Measurements from ENCODE around the gene AHRR. TPM values are rescaled to one million over a fixed set of nuclear protein-coding genes. Genes with fewer than 3 reads are reported as not detected.
A peak's percentile ranks its signal among the peaks of the same experiment; 100 is the strongest.

Gene AHRR
- total RNA-seq, 1 experiment from 2014 or later = 2.2 TPM

DNA sequence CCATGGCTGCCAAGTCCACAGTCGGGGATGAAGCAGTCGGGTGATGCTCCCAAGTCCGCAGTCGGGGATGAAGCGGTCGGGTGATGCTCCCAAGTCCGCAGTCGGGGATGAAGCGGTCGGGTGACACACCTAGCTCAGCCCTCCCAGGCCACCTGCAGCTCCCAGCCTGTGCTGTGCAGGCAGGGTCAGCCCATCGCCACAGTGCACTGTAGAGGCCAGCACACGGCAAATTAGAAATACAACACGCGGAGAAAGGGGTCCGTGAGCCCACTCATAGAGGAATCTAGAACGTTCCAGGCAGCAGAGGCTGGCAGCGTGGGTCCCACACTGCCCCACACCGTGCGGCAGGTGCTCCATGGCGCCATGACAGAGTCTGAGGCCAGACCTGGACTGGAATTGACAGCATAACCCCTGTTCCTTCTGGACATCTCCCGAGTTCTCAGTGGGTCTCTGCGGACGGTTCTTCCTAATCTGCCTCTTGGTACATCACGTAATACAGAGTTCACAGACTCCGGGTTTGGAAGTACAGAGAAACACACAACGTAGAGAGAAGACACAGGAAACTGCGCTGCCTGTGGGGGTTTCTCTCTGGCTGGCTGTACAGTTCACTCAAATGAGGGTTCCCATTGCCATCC is 113.8 kb downstream of the AHRR start:
- Histone ChIP-seq H4K91ac (ENCODE audit: insufficient read length, low read depth, low read length) (no peak overlapping the region), H2BK20ac (ENCODE audit: low read depth, low read length, poor library complexity, severe bottlenecking) (no peak overlapping the region), H2BK5ac (ENCODE audit: insufficient read length, low read length) (no peak overlapping the region), H3K4me2 (ENCODE audit: insufficient read depth, insufficient read length, low read length) (no peak overlapping the region), H3K4ac (ENCODE audit: low read depth, low read length) (no peak overlapping the region), H3K4me1 (ENCODE audit: insufficient read depth, low read length) (no peaks in the 10 kb centered on the region), H3K18ac (ENCODE audit: insufficient read length, low read depth, low read length) (no peak overlapping the region), H3K56ac (ENCODE audit: insufficient read length, low read depth, low read length) (no peak overlapping the region), H2AFZ (ENCODE audit: low read length) (no peak overlapping the region), H2BK120ac (ENCODE audit: low read depth, low read length, poor library complexity, severe bottlenecking) (no peak overlapping the region), H3K9me3 (ENCODE audit: control insufficient read depth, low read depth, low read length) (no peaks in the 10 kb centered on the region), H4K8ac (replicated peaks; ENCODE audit: insufficient read length, low read depth, low read length) (no peak overlapping the region), H3K23me2 (ENCODE audit: insufficient read length, low read depth, low read length, poor library complexity, severe bottlenecking) (no peaks in the 10 kb centered on the region), H3T11ph (ENCODE audit: low read length) (no peak overlapping the region), H3K14ac (ENCODE audit: insufficient read depth, low read length) (no peak overlapping the region), H3K23ac (ENCODE audit: insufficient read length, low read depth, low read length) (no peak overlapping the region), H4K5ac (ENCODE audit: insufficient read length, low read depth, low read length) (no peak overlapping the region), H2BK15ac (ENCODE audit: low read depth, low read length) (no peak overlapping the region), H3K27me3 (ENCODE audit: insufficient read depth, low read length) (no peaks in the 10 kb centered on the region), H4K20me1 (ENCODE audit: control insufficient read depth, insufficient read depth, insufficient read length) (no peaks in the 10 kb centered on the region), H3K27ac (ENCODE audit: insufficient read length, low read depth, low read length) (no peak overlapping the region), H2AK5ac (ENCODE audit: insufficient read length, low read length) (no peak overlapping the region), H2BK12ac (ENCODE audit: insufficient read length, low read depth, low read length) (no peak overlapping the region), H3K79me2 (ENCODE audit: insufficient read depth, low read length) (no peaks in the 10 kb centered on the region), H3K9ac (ENCODE audit: extremely low read depth, insufficient read length, low read length) (no peak overlapping the region), H3K79me1 (ENCODE audit: insufficient read depth, low read depth, low read length, poor library complexity, severe bottlenecking) (no peaks in the 10 kb centered on the region)
- peak overlapping the region in 1 of 3 experiments; percentile 16; a peak in 1 of 7 replicates for H3K27ac Mint-ChIP-seq
- no peak overlapping the region for H3K4me3 Mint-ChIP-seq
- peak; percentile 19 for DNase-seq
- H3K9me3 Mint-ChIP-seq = no peaks in the 10 kb centered on the region
- H3K27me3 Mint-ChIP-seq (ENCODE audit: low read depth) = peaks cover 24% of the 10 kb centered on the region
- TF ChIP-seq, protein P1, sequence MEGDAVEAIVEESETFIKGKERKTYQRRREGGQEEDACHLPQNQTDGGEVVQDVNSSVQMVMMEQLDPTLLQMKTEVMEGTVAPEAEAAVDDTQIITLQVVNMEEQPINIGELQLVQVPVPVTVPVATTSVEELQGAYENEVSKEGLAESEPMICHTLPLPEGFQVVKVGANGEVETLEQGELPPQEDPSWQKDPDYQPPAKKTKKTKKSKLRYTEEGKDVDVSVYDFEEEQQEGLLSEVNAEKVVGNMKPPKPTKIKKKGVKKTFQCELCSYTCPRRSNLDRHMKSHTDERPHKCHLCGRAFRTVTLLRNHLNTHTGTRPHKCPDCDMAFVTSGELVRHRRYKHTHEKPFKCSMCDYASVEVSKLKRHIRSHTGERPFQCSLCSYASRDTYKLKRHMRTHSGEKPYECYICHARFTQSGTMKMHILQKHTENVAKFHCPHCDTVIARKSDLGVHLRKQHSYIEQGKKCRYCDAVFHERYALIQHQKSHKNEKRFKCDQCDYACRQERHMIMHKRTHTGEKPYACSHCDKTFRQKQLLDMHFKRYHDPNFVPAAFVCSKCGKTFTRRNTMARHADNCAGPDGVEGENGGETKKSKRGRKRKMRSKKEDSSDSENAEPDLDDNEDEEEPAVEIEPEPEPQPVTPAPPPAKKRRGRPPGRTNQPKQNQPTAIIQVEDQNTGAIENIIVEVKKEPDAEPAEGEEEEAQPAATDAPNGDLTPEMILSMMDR (conservative IDR thresholded peaks at IDR 0.05) = no peak
- peaks cover 0 to 2% of the 10 kb centered on the region in 2 experiments; a peak in 1 of 4 replicates for H3K4me1 Mint-ChIP-seq
- no peaks in the 10 kb centered on the region for H3K36me3 Mint-ChIP-seq (ENCODE audit: insufficient read depth in 1 of 3, low read depth in 3 of 3)
- WGBS (ENCODE audit: extremely low coverage, insufficient read length, low lambda C conversion rate) = no CpG with 5 or more reads among the region's 27 CpGs
